ENCODE data around the gene FYN.

DNA sequence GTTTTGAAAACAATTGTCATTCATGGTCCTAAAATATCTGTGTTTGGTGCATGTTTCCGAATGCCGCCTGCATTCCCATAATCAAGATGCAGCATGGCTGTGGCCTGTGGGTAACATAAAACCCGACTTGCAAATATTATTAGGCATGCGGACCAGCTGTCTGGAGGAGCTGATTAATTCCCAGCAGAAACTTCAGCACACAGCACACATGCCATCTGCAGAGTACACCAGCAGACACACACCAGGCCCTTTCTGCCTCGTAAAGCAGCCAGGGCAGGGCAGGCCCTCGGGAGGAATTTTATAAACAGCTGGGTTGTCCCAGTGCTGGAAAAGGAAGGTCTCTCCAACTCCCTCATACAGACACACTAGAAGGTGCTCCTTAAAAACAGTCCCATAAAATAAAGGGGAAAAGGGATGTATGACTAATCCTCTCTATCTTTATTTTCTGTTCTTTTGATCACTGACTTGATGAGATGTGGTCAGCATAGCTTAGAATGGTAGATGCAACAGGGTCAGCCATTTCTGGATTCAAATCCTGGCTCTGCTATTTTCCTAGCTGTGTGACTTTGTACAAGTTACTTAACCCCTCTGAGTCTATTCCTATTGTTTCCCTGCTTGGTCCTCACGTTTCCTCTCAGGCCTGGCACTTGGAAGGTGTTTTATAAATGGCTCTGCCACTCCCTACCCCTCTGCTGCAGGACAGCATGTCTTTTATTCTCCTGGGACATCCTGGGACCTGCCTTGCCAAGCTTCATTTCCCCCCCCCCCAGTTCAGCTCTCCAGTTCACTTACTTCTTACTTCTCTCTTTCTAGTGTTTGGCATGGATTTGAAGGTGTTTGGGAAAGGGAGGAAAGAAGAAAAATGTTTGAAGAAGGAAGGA is 181.7 kb downstream of the FYN start:
- TF ChIP-seq, protein P1, sequence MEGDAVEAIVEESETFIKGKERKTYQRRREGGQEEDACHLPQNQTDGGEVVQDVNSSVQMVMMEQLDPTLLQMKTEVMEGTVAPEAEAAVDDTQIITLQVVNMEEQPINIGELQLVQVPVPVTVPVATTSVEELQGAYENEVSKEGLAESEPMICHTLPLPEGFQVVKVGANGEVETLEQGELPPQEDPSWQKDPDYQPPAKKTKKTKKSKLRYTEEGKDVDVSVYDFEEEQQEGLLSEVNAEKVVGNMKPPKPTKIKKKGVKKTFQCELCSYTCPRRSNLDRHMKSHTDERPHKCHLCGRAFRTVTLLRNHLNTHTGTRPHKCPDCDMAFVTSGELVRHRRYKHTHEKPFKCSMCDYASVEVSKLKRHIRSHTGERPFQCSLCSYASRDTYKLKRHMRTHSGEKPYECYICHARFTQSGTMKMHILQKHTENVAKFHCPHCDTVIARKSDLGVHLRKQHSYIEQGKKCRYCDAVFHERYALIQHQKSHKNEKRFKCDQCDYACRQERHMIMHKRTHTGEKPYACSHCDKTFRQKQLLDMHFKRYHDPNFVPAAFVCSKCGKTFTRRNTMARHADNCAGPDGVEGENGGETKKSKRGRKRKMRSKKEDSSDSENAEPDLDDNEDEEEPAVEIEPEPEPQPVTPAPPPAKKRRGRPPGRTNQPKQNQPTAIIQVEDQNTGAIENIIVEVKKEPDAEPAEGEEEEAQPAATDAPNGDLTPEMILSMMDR (conservative IDR thresholded peaks at IDR 0.05; ENCODE audit: low read depth, low read length), result no peak
- no peak for TF ChIP-seq EZH2 (IDR thresholded peaks at IDR 0.05; ENCODE audit: borderline replicate concordance, low read depth, low read length, poor library complexity, severe bottlenecking)
